HFFc6 (cell line): ENCODE measurements around the gene MAGEC2. TPM values are rescaled to one million over a fixed set of nuclear protein-coding genes. Genes with fewer than 3 reads are reported as not detected.

Source experiments
- DNase-seq: peaks from one replicate; pipeline ENCODE4 v3.0.0-alpha.2; 2018
- H3K27ac Mint-ChIP-seq: 2 replicates; pipeline ENCODE4 v1.8.0; 2020; ENCODE audit warnings: mild to moderate bottlenecking, mixed read lengths
- H3K27me3 Mint-ChIP-seq: 2 replicates; pipeline ENCODE4 v1.8.0; 2021; ENCODE audit warnings: mild to moderate bottlenecking, moderate library complexity, mixed read lengths; ENCODE audit not compliant: insufficient read depth
- H3K36me3 Mint-ChIP-seq: 2 replicates; pipeline ENCODE4 v1.8.0; 2021; ENCODE audit warnings: low read depth, mixed read lengths
- H3K4me1 Mint-ChIP-seq: 2 replicates; pipeline ENCODE4 v1.8.0; 2020; ENCODE audit warnings: low read depth, mixed read lengths
- H3K4me3 Mint-ChIP-seq: 2 replicates; pipeline ENCODE4 v1.8.0; 2020; ENCODE audit warnings: mild to moderate bottlenecking, moderate library complexity, mixed read lengths
- H3K9me3 Mint-ChIP-seq: 2 replicates; pipeline ENCODE4 v1.8.0; 2020; ENCODE audit warnings: mild to moderate bottlenecking, mixed read lengths
- CTCF ChIP-seq: fragments of 200-600 bp; sonication (generic); IDR thresholded peaks from 2 replicates; pipeline ENCODE4 v1.5.0; 2021; ENCODE audit warnings: antibody characterized with exemption, mild to moderate bottlenecking
- total RNA-seq, 6 experiments: library from RNA; stranded (reverse); fragmentation: NEBNext Ultra II Directional; extraction: Animal tissue kit (Norgen Biotek cat#: 25700); gene quantifications; 2 replicates in 1 of 6; 3 replicates in 5 of 6; pipeline ENCODE4 v1.2.3, GENCODE V29; 2021

Gene MAGEC2
- total RNA-seq, 6 experiments from 2014 or later = 0.07 TPM; not detected in 5

- no peak for DNase-seq
- Mint-ChIP-seq H3K4me3 (no peak overlapping the region), H3K9me3 (no peaks in the 10 kb centered on the region), H3K27me3 (no peaks in the 10 kb centered on the region), H3K4me1 (no peaks in the 10 kb centered on the region), H3K36me3 (no peaks in the 10 kb centered on the region), H3K27ac (no peak overlapping the region)
- TF ChIP-seq CTCF = no peak
These were observed 39.5 kb upstream of the MAGEC2 start for GRCh38 chrX:142244568-142244967.

GRCh38 chrX:142238536-142238935 is 33.4 kb upstream of the MAGEC2 start:
- no peaks in the 10 kb centered on the region for H3K27me3 Mint-ChIP-seq
- no peak overlapping the region for H3K27ac Mint-ChIP-seq
- DNase-seq = no peak
- H3K36me3 Mint-ChIP-seq = no peaks in the 10 kb centered on the region; the same call in 1 of the 2 replicates
- H3K4me1 Mint-ChIP-seq = no peaks in the 10 kb centered on the region
- no peak for TF ChIP-seq CTCF
- no peaks in the 10 kb centered on the region; the same call in 1 of the 2 replicates for H3K9me3 Mint-ChIP-seq
- H3K4me3 Mint-ChIP-seq = no peak overlapping the region

- no peak for DNase-seq
- Mint-ChIP-seq H3K36me3 (no peaks in the 10 kb centered on the region; the same call in 1 of the 2 replicates), H3K9me3 (no peaks in the 10 kb centered on the region; the same call in 1 of the 2 replicates), H3K4me3 (no peak overlapping the region), H3K4me1 (no peaks in the 10 kb centered on the region), H3K27ac (no peak overlapping the region), H3K27me3 (no peaks in the 10 kb centered on the region)
- TF ChIP-seq CTCF = no peak
These were observed 28.3 kb upstream of the MAGEC2 start for GRCh38 chrX:142233400-142233799.

- Mint-ChIP-seq H3K9me3 (no peaks in the 10 kb centered on the region; the same call in 1 of the 2 replicates), H3K27ac (no peak overlapping the region), H3K4me3 (no peak overlapping the region), H3K36me3 (no peaks in the 10 kb centered on the region), H3K27me3 (no peaks in the 10 kb centered on the region), H3K4me1 (no peaks in the 10 kb centered on the region)
- TF ChIP-seq CTCF = no peak
- no peak for DNase-seq
These were observed 9.0 kb upstream of the MAGEC2 start for GRCh38 chrX:142214081-142214480.

- TF ChIP-seq CTCF = no peak
- Mint-ChIP-seq H3K36me3 (no peaks in the 10 kb centered on the region), H3K4me1 (no peaks in the 10 kb centered on the region), H3K4me3 (no peak overlapping the region), H3K27me3 (peaks cover 2% of the 10 kb centered on the region), H3K9me3 (peaks cover 19% of the 10 kb centered on the region), H3K27ac (no peak overlapping the region)
- no peak for DNase-seq
These were observed 4.0 kb downstream of the MAGEC2 start for GRCh38 chrX:142201113-142201512.

GRCh38 chrX:142186103-142186502 is 19.0 kb downstream of the MAGEC2 start:
- no peaks in the 10 kb centered on the region for H3K36me3 Mint-ChIP-seq
- H3K27me3 Mint-ChIP-seq = no peaks in the 10 kb centered on the region
- DNase-seq = no peak
- H3K27ac Mint-ChIP-seq = no peak overlapping the region
- no peak overlapping the region for H3K4me3 Mint-ChIP-seq
- H3K9me3 Mint-ChIP-seq = 0 out of 2 replicates have a peak, but pooled peaks cover 3% of the 10 kb centered on the region
- no peak for TF ChIP-seq CTCF
- no peaks in the 10 kb centered on the region for H3K4me1 Mint-ChIP-seq
